RWPE2 (cell line): Measurements from ENCODE around the gene FLNC.

Source experiments
- ATAC-seq: fragments of 200-7000 bp; cut with Tn5 transposase; 3 replicates; pipeline ENCODE4 v1.9.1; 2021; ENCODE audit warnings: low read depth
- DNase-seq: peaks from one replicate; pipeline ENCODE4 v3.0.0-alpha.2; 2020; ENCODE audit warnings: low spot score
- H3K27ac ChIP-seq: fragments of 450-650 bp; 2 replicates; pipeline ENCODE4 v1.5.1; 2017; ENCODE audit warnings: mild to moderate bottlenecking; ENCODE audit not compliant: poor library complexity, severe bottlenecking
- H3K27me3 ChIP-seq: fragments of 250-450 bp; sonication (Bioruptor Pico); 2 replicates; pipeline ENCODE4 v1.5.1; 2021; ENCODE audit warnings: mild to moderate bottlenecking, moderate library complexity; ENCODE audit not compliant: insufficient read depth, poor library complexity, severe bottlenecking
- H3K36me3 ChIP-seq: fragments of 250-450 bp; sonication (Bioruptor Pico); 2 replicates; pipeline ENCODE4 v1.5.1; 2020; ENCODE audit warnings: low read depth, mild to moderate bottlenecking, moderate library complexity
- H3K4me1 ChIP-seq: fragments of 250-450 bp; sonication (Bioruptor Pico); 2 replicates; pipeline ENCODE4 v1.5.1; 2021; ENCODE audit warnings: mild to moderate bottlenecking, moderate library complexity; ENCODE audit not compliant: insufficient read depth, poor library complexity, severe bottlenecking
- H3K4me3 ChIP-seq: fragments of 250-450 bp; sonication (Bioruptor Pico); 2 replicates; pipeline ENCODE4 v1.5.1; 2021; ENCODE audit warnings: mild to moderate bottlenecking, moderate library complexity; ENCODE audit not compliant: severe bottlenecking
- H3K9me3 ChIP-seq: fragments of 250-450 bp; sonication (Bioruptor Pico); 2 replicates; pipeline ENCODE4 v1.5.1; 2021; ENCODE audit warnings: mild to moderate bottlenecking, moderate library complexity; ENCODE audit not compliant: severe bottlenecking
- CTCF ChIP-seq: fragments of 450-650 bp; IDR thresholded peaks from one replicate; pipeline ENCODE4 v1.5.1; 2017; ENCODE audit warnings: mild to moderate bottlenecking, moderate library complexity; ENCODE audit not compliant: poor library complexity, severe bottlenecking

FLNC gene

GRCh38 chr7:128804484-128804883, 25.7 kb upstream of the FLNC start:
- no peak for DNase-seq
- H3K36me3 ChIP-seq: no peaks in the 10 kb centered on the region

DNA sequence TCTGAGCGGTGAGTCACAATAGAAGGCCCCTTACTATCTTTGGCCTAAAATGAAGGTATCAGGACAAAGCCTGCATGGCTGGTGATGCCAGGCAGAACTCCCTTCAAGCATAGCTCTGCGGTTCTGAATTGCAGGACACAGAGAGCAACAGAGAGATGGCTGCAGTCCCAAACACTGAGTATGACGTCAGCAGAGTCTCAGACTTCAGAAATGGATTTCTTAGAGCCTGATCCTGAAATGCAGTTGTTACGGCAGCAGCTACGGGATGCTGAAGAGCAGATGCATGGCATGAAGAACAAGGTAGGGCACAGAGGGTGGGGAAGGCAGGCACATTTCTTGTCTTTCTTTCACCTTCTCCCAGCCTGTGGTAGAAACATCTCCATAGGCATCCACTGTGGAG, 25.0 kb upstream of the FLNC start:
- TF ChIP-seq CTCF: no peak
- H3K9me3 ChIP-seq: no peaks in the 10 kb centered on the region
- no peaks in the 10 kb centered on the region for H3K27me3 ChIP-seq
- H3K4me3 ChIP-seq: no peak overlapping the region
- no peaks in the 10 kb centered on the region for H3K36me3 ChIP-seq
- no peaks in the 10 kb centered on the region for H3K4me1 ChIP-seq
- DNase-seq: no peak
- no peak for ATAC-seq
- no peak overlapping the region for H3K27ac ChIP-seq

More at GRCh38 chr7:128804484-128804883, 25.7 kb upstream of the FLNC start:
- Histone ChIP-seq H3K9me3 (no peaks in the 10 kb centered on the region), H3K4me1 (no peaks in the 10 kb centered on the region), H3K27ac (no peak overlapping the region), H3K4me3 (no peak overlapping the region), H3K27me3 (no peaks in the 10 kb centered on the region)
- no peak for ATAC-seq
- no peak for TF ChIP-seq CTCF

DNA sequence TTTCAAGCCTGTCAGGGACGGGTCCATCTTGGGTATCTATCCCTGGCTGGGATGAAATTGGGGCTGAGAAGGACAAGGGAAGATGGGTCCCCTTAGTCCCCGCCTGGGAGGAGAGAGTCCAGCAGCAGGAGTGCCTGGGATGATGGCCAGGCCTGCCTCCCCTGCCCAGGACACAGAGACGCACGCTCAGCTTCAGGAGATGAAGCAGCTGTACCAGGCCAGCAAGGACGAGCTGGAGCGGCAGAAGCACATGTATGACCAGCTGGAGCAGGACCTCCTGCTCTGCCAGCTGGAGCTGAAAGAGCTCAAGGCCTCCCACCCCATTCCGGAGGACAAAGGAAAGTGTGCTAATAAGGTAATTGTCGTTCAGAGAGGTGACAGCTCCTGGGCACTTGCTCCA, 23.0 kb upstream of the FLNC start:
- no peak for DNase-seq
- TF ChIP-seq CTCF: no peak
- no peaks in the 10 kb centered on the region for H3K36me3 ChIP-seq

DNA sequence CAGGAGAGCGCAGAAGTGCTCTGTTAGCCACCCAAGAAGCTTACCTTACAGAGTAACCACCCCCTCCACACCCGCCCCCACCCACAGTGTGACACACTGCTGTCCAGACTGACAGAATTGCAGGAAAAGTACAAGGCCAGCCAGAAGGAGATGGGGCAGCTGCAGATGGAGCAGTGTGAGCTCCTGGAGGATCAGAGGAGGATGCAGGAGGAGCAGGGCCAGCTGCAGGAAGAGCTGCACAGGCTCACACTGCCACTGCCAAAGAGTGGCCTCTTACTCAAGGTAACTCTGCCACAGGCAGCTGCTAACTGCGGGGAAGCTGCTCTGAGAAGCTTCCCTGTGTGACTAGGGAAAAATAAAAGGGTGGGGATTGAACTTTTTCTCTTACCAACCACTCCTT, 20.8 kb upstream of the FLNC start:
- Histone ChIP-seq H3K27ac (no peak overlapping the region), H3K9me3 (no peaks in the 10 kb centered on the region), H3K27me3 (no peaks in the 10 kb centered on the region), H3K4me1 (no peaks in the 10 kb centered on the region), H3K4me3 (no peak overlapping the region), H3K36me3 (no peaks in the 10 kb centered on the region)
- DNase-seq: no peak
- no peak for TF ChIP-seq CTCF
- no peak; the same call in 2 of the 3 replicates for ATAC-seq

More for the DNA sequence above, 23.0 kb upstream of the FLNC start:
- Histone ChIP-seq H3K4me3 (no peak overlapping the region), H3K27ac (no peak overlapping the region), H3K4me1 (no peaks in the 10 kb centered on the region), H3K9me3 (no peaks in the 10 kb centered on the region), H3K27me3 (no peaks in the 10 kb centered on the region)
- no peak for ATAC-seq

DNA sequence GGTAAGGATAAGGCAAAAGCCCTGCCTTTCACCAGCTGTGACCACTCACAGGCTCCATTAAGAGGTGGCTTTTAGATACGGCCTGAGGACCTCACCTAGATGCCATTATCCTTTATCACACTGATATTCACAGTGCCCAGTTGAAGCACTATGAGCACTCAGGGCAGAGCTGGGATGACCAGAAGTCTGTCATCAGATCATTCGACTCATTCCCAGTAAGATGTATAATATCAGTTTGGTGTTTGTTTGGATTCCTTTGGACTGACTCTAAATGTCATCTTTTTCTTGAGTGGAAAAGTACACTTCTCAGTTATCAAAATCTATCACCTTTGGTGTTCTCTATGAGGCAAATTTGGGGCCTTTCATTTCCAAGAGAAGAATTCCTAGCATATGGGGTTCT, 19.7 kb upstream of the FLNC start:
- H3K36me3 ChIP-seq: no peaks in the 10 kb centered on the region
- no peak for TF ChIP-seq CTCF
- no peaks in the 10 kb centered on the region for H3K4me1 ChIP-seq
- H3K4me3 ChIP-seq: no peak overlapping the region
- no peaks in the 10 kb centered on the region for H3K27me3 ChIP-seq
- ATAC-seq (no peak), DNase-seq (no peak)
- H3K9me3 ChIP-seq: no peaks in the 10 kb centered on the region
- H3K27ac ChIP-seq: no peak overlapping the region
